GM04503 (cell line): ENCODE results near the gene DNAH9.
A peak's percentile ranks its signal among the peaks of the same experiment; 100 is the strongest.
"Not testable (repeated sequence)": the region's sequence is repeated elsewhere in the genome, so short reads cannot be mapped to it uniquely, and the experiment has no call there.

Experiments used
- DNase-seq: peaks from one replicate; pipeline ENCODE4 v3.0.0-alpha.2; 2012; ENCODE audit warnings: low read depth

Gene DNAH9

DNA sequence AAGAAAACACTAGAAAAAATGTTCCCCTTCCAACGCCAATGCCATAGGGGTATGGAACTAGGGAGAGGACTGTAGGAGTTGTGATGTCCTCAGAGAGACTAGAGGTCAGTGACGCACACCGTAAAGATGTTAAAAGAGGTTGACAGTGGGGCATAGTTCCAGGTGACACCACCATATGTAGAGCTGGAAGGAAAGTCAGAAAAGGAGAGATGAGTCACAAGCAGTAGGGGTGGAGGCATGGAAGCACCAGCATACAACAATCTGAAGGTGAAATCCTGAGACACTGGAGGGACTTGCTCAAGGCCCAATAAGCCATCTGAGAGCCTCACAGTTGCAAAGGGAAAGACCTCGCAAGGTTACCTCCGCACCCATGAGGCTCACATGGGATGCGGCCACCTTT lies 323.0 kb downstream of the DNAH9 start:
- no peak for DNase-seq

DNA sequence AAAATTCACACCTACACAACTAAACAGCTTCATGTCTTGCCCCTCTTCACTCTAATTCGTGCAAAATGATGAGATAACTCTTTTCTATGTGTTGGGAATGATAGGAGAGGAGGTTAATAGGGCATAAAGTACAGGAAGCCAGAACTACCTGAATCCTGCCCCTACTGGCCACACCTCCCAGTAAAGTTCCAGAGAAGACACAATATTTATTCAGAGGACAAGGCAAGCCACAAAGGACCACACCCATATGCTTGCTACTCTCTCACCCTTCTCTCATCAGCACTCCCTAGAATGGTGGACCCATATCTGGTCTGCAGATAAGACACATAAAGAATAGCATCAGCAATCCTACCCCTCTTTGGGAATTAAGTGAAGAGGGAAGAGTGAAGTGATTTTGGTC lies 324.4 kb downstream of the DNAH9 start:
- DNase-seq: no peak

DNA sequence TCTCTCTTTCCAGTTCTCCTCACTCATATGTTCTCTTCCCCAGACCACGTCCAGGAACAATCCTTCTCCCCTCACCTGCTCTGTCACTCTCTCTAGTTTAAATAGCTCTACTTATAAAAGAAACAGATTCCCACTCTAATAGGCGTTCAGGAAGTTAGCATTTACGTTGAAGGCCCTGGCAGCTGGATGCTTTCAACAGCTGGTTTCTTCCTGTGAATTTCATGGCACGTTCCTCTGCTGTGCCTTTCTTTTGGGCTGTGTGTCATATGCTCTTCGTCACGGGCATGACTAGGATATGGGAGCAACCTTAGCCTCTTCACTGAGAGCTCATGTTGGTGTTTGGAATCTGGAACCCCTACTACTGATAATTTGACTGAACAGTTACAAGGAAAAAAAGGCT lies 325.8 kb downstream of the DNAH9 start:
- no peak for DNase-seq

DNA sequence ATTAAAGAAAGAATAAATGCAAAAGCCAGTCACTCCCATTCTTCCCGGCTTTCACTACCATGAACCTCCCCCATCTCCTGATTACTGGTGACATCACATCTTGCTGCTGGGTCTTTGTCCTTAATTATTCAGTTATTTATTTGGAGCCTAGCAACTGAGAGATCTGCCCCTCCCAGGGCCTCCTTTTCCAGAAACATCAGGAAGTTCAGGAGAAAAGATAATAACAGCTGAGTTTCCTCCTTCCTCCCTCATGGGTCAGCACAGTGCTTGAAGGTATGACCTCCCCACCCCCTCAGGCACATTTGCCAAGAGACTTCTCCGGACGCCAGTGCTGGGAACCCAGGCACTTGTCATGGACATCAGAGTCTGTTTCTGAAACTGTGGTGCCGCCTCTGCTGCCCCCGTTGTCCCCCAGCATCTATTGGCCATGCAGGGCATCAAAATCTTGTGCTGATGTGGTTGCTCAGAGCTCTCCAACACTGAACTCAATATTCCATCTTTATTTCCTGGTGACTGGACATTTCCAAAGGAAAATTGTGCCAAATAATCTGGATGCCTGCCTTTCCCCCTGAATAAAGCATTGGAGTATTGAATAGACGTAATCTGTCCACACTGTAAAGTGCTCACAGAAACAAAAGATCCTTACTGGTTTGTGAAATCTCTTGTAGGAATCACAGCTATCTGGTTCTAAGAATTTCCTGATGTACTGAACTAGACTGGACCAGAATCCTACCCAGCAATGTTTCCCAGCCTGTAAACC lies 327.2 kb downstream of the DNAH9 start:
- no peak for DNase-seq

DNA sequence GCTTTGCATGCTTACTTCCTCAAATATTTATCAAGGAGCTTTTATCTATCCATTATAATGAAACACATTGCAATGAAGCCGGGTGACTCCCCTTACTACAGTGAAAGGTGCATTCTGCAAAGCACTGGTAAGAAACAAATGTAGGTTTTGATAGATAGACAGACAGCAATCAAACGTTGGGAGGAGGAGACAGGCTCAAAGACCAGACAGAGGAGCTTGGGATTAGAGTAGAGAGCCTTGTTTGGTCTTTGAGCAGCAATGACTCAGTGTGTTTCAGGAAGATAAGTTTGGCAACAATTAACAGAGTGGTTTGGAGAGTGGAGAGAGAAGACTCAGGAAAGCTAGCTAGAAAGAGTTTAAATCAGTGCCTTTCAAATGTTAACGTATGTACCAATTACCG lies 330.2 kb downstream of the DNAH9 start:
- no peak for DNase-seq

DNA sequence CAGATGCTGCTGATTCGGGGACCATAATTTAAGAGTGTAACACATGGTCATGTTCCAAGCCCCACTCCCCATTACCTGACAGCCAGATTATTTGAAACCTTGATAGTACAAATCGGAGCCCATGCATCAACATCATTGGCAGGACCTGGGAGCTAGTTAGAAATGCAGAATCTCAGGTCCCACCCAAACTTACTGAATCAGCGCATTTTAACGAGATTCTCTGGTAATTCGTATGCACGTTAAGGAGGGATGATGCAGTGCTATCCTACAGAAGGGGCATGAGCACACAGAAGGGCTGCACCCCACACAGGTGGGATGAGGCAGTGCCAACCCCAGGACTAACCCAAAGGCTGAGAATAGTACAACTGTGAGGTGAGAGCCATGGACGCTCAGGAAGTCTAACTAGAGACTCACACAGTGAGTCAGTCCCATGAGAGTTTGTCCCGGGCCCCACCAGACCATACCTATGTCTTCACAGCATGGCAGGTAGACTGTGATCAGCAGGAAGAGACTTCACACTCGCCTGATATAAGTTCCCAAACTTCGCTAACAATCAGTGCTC lies 334.1 kb downstream of the DNAH9 start:
- no peak for DNase-seq

DNA sequence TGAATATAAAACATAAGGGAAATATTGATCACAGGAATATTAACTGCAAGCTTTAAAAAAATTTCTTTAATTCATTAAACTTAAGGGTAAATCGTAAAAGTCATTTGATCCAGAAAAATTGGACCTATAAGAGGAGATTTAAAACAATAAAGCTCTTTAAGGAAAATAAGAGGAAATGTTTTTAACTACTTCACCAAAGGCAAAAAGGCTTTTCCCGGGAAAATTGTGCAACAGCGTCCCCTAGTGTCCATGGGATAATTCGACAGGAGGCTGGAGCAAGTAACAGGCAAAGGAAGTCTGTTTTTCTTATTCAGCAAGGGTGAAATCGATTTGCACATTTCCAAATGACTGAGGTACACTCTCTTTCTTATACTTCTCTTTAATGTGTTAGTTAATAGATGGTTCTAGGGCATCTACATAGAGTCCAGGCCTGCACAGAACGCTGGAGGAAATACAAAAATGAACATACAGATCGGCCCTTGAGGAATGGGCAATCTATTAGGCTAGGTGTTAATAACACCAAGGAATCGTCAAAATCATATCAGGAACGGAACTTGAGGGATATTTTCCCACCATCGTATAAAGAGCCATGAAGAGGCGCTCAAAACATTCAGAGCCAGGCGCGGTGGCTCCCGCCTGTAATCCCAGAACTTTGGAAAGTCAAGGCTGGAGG lies 337.6 kb downstream of the DNAH9 start:
- DNase-seq: peak; percentile 3

DNA sequence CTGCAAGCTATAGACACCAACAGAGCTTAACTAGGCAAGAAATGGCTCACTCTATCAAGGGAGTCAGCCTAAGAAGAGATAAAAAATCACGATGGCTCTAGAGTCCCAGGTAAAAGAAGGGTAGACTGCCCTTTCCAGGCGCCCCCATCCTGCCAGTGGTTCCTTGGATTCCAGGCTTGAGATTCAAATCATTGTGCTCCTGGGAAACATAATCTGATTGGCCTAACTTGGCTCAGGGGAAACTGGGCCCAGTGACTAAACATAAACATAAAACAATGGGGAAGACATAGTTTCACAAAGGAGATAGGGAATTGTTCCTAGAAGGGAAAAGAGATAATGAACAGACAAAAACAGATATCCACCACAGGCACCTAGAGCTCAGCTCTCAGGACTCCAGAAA lies 342.6 kb downstream of the DNAH9 start:
- no peak for DNase-seq

DNA sequence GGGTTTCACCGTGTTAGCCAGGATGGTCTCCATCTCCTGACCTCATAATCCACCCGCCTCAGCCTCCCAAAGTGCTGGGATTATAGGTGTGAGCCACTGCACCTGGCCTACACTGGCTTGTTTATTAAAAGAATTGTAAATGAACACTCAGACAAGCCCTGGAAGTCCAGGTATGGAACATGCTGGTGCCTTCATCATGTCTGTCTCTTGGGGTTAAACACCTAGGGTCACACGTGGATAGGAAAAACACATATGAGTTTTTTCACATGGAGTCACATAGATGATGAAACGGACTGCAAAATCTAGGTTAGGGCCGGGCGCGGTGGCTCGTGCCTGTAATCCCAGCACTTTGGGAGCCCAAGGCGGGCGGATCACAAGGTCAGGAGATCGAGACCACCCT lies 344.8 kb downstream of the DNAH9 start:
- DNase-seq: not testable (repeated sequence)

DNA sequence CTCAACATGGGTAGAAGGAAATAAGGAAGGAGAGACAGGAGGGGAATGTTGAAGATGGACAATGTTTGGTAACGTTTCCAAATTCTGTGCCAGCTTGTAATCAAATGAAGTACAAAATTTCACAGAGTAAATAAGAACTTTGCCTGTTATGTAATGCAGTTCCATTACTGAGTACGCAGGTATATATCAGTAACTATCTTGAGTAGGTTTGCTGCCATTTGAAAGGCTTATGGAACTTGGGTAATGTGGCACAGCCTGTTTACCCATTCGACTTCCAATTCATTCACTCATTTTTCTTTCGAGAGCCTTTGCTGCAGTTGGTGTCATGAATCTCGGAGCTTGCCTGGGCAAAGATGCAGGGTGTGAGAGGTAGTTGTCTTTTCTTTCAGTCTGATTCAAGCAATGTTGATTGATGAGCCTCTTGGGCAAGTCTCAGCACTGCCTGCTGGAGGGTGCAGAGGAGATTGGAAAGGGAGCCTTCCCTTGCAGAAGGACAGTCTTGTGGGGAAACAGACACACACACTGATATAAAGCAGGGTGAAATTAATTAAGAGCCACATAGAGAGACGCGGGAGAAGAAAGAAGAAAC lies 345.6 kb downstream of the DNAH9 start:
- DNase-seq: no peak

DNA sequence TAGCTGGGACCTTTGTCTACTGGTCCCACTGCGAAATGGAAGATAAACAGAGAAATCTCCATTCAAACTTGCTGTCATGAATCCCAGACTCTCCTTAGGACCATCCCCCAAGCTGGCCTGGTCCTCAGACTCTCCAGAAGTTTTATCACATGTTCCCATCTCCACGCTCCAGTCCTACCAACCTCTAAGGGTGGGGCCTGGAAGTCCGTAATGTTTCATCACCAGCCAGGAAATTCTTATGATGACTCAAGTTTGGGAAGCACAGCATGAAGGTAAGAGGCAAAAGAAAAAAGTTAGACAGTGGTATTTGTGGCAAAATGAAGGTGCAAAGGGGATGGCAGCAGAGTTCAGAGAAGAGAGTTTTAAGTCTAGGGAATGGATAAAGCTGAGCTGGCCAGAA lies 346.3 kb downstream of the DNAH9 start:
- no peak for DNase-seq

DNA sequence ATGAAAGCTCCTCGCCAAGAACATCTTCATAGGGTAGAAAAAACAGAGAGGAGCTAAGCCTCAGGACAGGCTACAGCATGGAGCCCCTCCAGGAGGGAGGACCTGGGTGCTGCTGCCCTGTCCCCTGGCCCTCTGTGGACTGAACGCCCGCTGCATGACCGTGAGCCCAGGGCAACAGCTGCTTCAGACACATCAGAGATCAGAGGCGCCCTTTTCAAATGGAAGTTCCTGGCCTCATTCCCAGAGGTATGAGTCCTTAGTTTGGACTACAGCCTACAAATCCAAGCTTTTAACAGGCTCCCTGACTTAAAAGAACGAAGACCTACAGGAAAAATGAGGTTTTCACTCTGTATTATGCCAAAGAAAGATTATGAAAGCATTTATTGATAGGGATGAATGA lies 350.5 kb downstream of the DNAH9 start:
- peak; percentile 29 for DNase-seq

DNA sequence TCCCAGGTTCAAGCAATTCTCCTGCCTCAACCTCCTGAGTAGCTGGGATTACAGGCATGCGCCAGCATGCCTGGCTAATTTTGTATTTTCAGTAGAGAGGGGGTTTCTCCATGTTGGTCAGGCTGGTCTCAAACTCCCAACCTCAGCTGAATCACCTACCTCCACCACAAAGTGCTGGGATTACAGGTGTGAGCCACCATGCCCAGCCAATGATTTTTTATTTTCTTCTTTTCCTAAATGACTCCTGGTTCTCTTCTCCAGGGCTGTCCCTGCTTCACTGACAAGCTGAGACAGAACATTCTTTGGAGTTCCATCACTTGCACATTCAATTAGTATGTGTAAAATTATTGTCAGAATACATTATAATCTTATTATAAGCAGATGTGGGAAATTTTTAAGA lies 351.3 kb downstream of the DNAH9 start:
- DNase-seq: not testable (repeated sequence)

DNA sequence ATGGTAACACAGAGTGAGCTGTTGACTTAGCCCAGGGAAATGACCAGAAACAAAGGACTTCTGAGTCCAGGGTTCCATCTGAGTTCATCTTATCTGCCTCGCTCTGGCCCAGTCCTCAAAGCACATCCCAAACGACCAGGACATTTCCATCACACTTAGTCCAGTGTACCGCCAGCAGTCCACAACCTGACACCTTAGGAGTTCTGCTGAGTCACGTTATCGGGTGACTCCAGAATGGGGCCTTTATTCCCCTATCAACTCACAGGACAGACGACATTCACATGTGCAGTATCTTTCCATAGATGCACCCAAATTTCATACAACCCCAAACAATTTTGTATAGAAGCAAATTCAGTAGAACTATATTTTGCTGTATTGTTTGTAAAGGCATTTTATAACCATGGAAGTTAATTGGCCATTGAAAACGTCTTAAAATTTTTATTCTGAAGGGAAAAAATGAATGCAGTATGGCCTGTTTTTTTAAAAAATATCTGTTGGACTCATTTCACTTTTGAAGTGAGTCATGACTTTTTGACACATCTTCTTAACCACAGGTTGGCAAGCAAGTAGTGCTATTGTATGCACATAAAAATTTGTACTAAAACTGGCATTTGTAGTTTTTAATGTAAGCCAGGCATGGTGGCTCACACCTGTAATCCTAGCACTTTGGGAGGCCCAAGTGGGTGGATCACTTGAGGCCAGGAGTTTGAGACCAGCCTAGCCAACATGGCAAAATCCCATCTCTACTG lies 352.7 kb downstream of the DNAH9 start:
- DNase-seq: peak; percentile 11

DNA sequence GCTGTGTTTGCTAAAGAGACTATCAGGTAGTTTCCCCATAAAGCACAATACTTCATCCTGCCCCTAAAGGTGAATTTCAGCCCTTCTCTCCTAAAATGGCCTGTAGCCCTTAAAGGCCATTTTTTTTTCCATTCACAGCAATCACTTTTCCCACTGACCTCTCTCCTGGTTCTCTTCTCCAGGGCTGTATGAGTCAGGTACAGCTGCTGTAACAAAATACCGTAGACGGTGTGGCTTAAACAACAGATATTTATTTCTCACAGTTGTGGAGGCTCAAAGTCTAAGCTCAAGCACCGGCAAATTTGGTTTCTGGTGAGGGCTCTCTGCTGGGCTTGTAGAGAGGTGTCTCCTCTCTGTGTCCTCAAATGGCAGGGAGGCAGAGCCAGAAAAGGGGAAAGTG lies 354.3 kb downstream of the DNAH9 start:
- DNase-seq: no peak

DNA sequence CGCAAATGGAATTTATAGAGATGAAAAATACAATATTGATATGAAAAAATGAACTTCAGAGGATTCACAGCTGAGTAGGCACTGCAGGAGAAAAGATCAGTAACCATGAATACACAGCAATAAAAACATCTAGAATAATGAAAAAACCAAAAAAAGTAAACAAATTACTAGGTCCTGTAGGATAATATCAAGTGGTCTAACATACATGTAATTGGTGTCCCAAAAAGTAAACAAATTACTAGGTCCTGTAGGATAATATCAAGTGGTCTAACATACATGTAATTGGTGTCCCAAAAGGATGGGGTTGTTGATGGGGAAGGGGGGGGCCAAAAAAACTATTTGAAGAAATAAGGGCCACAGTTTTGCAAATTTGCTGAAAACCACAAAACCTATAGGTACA lies 355.7 kb downstream of the DNAH9 start:
- DNase-seq: no peak

DNA sequence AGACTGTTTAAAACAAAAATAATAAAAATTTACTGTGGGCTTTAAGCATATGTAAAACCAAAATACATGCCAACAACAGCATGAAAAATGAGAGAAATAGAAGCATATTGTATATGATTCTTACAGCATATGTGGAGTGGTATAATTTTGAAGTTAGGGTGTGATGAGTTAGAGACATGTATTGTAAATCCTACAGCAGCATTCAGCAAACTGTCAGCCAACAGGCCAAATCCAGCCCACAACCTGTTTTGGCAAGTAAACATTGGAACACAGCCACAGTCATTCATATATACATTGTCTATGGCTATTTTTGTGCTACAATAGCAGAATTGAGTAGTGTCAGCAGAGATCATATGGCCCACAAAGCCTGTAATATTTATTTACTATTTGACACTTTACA lies 356.7 kb downstream of the DNAH9 start:
- DNase-seq: no peak

DNA sequence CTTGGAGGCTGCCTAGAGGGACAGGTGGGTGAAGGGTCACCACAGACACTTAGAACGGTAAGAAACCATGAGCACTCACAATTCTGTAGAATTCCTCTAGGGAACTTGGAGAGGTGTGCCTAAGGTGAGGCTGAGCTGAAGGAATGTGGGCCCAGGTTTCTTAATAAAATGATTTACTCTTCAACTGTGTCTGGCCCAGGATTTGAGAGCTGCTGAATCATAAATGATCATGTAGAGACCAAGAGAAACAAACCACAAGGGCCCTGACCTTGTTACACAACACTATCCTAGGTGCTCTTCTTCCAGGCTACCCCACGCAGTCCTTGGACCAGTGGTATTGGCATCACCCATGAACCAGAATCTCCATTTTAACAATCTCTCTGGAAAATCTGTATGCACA lies 371.3 kb downstream of the DNAH9 start:
- DNase-seq: no peak

DNA sequence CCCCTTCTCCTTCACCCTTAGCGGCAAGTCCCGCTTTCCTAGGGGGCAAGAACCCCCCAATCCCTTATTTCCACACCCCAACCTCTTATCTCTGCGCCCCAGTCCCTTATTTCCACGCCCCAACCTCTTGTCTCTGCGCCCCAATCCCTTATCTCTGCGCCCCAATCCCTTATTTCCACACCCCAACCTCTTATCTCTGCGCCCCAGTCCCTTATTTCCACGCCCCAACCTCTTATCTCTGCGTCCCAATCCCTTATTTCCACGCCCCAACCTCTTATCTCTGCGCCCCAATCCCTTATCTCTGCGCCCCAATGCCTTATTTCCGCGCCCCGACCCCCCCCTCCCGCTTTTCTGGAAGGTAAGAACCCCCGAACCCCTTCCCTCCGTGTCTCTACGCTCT lies 374.5 kb downstream of the DNAH9 start:
- not testable (repeated sequence) for DNase-seq

DNA sequence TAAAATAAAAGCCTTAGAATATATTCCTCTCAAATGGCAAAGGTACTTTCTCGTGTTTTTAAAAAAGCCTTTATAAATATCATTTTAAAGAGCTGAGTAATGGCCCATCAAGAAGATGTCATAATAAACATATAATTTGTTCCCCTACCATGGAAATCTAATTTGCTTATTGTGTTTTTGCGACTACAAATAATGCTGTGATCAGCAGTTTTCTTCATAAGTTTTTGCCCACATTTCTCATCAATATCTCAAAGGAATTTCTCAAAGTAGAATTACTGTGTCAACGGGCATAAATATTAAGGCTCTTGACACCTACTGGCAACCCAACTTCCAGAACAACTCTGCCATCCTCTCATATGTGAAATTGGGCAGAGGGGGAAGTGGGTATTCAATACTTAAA lies 381.5 kb downstream of the DNAH9 start:
- DNase-seq: no peak

DNA sequence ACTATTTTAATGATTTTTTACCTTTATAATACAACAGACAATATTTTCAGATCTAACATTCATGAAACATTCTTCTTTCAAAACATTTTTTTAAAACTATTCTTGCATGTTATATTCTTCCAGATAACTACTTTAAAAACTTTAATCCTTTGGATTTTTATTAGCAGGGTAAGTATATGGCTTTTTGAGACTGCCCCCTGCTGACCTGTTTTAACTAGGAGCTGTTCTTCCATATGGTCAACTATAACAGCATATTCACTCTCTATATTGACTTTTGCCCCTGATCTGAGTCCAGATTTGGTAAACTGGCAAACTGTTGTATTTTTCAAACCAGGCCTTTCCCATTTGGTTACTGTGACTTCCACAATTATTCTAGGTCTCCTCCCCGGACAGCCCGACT lies 382.5 kb downstream of the DNAH9 start:
- no peak for DNase-seq

DNA sequence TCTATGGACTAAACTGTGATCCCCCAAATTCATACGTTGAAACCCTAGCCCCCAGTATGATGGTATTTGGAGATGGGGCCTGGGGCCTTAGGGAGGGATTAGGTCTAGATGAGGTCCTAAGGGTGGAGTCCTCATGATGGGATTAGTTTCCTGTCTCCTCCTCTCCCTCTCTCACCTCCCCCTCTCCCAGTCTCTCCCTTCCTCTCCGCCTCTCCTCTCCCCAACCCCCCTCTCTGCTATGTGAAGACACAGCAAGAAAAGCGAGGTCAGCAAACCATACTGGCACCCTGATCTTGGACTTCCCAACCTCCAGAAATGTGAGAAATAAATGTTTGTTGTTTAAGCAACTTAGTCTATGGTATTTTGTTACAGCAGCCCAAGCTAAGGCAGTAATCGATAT lies 383.6 kb downstream of the DNAH9 start:
- DNase-seq: no peak
